Measurements from ENCODE around the gene PRIMPOL.

GRCh38 chr4:184675821-184676492 is 26.4 kb downstream of the PRIMPOL start:
- TF ChIP-seq CTCF (IDR thresholded peaks at IDR 0.05) (no peak), POLR2A (IDR thresholded peaks at IDR 0.05) (no peak)

Data from Peyer's patch (tissue), 4 donors.